BJ (cell line): ENCODE results near the gene ISY1. TPM values are rescaled to one million over a fixed set of nuclear protein-coding genes. Genes with fewer than 3 reads are reported as not detected.
A peak's percentile ranks its signal among the peaks of the same experiment; 100 is the strongest.

Experiments
- CTCF ChIA-PET: fragments of 350-600 bp; formaldehyde crosslinking; extraction: SDS; loops from one replicate; lab custom pipeline; 2021; ENCODE audit warnings: antibody characterized with exemption, inconsistent platforms; lab: Yijun Ruan, JAX
- POLR2A ChIA-PET: fragments of 300-600 bp; sonication (Branson Sonifier 250); formaldehyde crosslinking; extraction: SDS; loops from one replicate; lab custom pipeline; 2021; ENCODE audit warnings: antibody characterized with exemption; lab: Charles Lee
- DNase-seq: peaks from one replicate; pipeline ENCODE4 v3.0.0-alpha.2; 2011; ENCODE audit warnings: low read depth
- H3K27me3 ChIP-seq: 2 replicates; pipeline ENCODE4 v1.6.0; 2011; ENCODE audit warnings: low read length; ENCODE audit not compliant: control insufficient read depth, insufficient read depth
- H3K36me3 ChIP-seq: 2 replicates; pipeline ENCODE4 v1.5.1; 2011; ENCODE audit warnings: low read length; ENCODE audit not compliant: control insufficient read depth, insufficient read depth
- H3K4me3 ChIP-seq: 2 replicates; pipeline ENCODE4 v1.5.1; 2011; ENCODE audit warnings: low read depth, mild to moderate bottlenecking, control low read depth, low read length
- polyA plus RNA-seq: library from polyadenylated mRNA; depleted of rRNA; stranded (reverse); fragments of >200 nt; gene quantifications from 2 replicates; pipeline ENCODE4 v1.2.3, GENCODE V29; 2011
- TF ChIP-seq, protein P1 (sequence below): IDR thresholded peaks from 2 replicates; pipeline ENCODE4 v1.5.1; 2011; ENCODE audit warnings: low read depth, mild to moderate bottlenecking, control low read depth, inconsistent platforms, low read length, moderate library complexity; ENCODE audit not compliant: insufficient read depth

Gene ISY1
- polyA plus RNA-seq, 1 experiment = 34.2 TPM

DNA sequence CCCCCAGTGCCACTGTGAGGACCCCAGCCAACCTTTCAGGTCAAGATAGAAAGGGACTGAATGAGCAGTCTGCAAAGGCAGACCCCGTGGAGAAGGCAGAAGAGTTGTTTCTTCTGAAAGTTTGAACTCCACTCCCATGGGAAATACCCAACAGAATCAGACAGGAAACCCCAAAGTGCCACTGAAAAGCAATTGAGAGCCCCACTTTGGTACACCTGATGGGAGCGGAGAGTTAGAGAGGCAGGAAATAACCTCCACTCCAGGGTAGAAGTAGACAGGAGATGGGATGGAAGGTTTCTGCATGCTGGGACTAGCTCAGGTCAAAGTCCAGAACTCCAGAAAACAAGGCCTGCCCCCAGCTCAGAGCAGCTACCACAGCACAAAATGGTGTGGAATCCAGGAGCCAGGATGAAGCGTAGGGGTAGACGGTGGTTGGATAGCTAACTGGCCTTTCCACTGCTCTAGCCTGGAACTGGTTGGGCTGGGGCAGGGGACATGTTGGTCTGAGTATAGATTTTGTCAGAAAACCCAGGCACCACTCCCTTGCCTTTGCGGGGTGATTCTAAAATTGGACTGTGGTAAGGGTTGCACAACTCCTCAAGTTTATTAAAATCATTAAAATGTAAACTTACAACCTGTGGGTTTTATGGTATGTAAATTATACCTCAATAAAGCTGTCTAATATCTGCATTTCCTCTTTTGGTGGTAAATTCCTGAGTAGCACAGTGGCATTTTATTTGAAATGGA lies 37.4 kb downstream of the ISY1 start:
- H3K27me3 ChIP-seq = no peaks in the 10 kb centered on the region
- no peak overlapping the region for H3K4me3 ChIP-seq
- H3K36me3 ChIP-seq = peaks cover 2% of the 10 kb centered on the region
- ChIA-PET POLR2A (interaction anchor here (0.6 to 0.7 kb wide), 2 partner anchors 114 to 129 kb away, joined by 3 to 9 read pairs; no protein-coding TSS in a partner anchor), CTCF (interaction anchor here (0.6 to 2.1 kb wide), 6 partner anchors 30 to 153 kb away, joined by 3 to 4 read pairs (median 4); no protein-coding TSS in a partner anchor)
- TF ChIP-seq, protein P1, sequence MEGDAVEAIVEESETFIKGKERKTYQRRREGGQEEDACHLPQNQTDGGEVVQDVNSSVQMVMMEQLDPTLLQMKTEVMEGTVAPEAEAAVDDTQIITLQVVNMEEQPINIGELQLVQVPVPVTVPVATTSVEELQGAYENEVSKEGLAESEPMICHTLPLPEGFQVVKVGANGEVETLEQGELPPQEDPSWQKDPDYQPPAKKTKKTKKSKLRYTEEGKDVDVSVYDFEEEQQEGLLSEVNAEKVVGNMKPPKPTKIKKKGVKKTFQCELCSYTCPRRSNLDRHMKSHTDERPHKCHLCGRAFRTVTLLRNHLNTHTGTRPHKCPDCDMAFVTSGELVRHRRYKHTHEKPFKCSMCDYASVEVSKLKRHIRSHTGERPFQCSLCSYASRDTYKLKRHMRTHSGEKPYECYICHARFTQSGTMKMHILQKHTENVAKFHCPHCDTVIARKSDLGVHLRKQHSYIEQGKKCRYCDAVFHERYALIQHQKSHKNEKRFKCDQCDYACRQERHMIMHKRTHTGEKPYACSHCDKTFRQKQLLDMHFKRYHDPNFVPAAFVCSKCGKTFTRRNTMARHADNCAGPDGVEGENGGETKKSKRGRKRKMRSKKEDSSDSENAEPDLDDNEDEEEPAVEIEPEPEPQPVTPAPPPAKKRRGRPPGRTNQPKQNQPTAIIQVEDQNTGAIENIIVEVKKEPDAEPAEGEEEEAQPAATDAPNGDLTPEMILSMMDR = no peak
- DNase-seq = no peak

DNA sequence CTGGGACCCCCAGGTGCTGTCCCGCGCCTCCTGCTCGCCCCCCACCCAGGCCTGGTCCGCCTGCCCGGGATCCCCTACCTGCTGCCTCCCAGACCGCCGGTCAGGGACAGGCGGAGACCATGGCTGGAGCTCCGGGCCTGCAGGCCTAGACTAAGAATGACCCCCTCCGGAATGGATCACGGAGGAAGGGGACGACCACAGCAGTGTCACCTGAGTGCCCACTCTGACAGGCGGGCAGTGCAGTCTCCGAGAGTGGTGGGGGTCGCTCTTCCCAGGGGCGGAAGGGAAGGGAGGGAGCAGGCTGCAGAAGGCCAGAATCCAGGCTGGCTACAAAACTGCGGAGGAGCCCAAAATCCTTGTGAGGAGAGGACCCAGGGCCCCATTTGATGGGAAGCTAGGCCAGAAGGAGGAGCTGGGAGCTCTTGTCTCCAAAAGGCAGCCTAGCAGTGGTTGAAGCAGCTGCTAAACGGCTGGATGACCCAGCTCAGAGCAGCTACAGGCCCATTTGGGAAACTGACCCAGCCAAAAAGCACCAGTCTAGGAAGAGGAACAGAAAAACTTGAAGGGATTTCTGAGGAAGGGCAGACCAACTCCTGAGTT lies 38.4 kb downstream of the ISY1 start:
- Histone ChIP-seq H3K27me3 (no peaks in the 10 kb centered on the region), H3K36me3 (peaks cover 6% of the 10 kb centered on the region), H3K4me3 (no peak overlapping the region; the same call in 1 of the 2 replicates)
- ChIA-PET POLR2A (interaction anchor here (0.6 kb wide), 1 partner anchor 243 kb away, joined by 3 read pairs; the partner anchor contains the start of gene ACAD9), CTCF (interaction anchor here (0.6 to 2.1 kb wide), 6 partner anchors 22 to 152 kb away, joined by 3 to 4 read pairs (median 3); no protein-coding TSS in a partner anchor)
- DNase-seq = no peak
- TF ChIP-seq, protein P1 = no peak

DNA sequence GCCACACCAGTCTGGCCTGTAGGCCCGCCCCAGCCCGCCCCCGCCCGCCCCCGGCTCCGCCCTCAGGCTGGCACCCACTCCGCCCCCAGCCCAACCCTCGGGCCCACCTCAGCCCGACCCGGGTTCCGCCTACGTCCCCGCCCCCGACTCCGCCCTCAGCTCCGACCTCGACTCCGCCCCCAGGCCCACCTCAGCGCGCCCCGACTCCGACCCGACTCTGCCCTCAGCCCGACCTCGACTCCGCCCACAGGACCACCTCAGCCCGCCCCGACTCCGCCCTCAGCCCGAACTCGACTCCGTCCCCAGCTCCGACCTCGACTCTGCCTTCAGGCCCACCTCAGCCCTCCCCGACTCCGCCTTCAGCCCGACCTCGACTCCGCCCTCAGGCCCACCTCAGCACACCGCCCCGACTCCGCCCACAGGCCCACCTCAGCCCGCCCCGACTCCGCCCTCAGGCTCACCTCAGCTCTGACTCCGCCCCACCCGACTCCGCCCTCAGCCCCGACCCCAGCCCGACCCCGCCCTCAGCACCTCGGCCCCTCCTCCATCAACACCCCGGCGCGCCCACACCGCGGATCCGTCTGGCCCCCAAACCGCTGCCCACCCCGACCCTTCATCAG lies 39.0 kb downstream of the ISY1 start, which contains the start of gene RAB43:
Gene RAB43, minus strand, starts transcription at position 13 of the 620 bp plus-strand sequence. CDS start 315 bp downstream, outside the sequence.
- POLR2A ChIA-PET = interaction anchor here (0.5 to 0.6 kb wide), 2 partner anchors 66 to 123 kb away, joined by 4 to 5 read pairs; no protein-coding TSS in a partner anchor
- TF ChIP-seq, protein P1 = no peak
- no peak for DNase-seq
- CTCF ChIA-PET = interaction anchor here (0.6 to 2.1 kb wide), 4 partner anchors 23 to 152 kb away, joined by 3 to 8 read pairs (median 4); no protein-coding TSS in a partner anchor
- Histone ChIP-seq H3K27me3 (no peaks in the 10 kb centered on the region), H3K4me3 (peak within 1 kb of the TSS; percentile 69), H3K36me3 (peaks cover 6% of the 10 kb centered on the region)

DNA sequence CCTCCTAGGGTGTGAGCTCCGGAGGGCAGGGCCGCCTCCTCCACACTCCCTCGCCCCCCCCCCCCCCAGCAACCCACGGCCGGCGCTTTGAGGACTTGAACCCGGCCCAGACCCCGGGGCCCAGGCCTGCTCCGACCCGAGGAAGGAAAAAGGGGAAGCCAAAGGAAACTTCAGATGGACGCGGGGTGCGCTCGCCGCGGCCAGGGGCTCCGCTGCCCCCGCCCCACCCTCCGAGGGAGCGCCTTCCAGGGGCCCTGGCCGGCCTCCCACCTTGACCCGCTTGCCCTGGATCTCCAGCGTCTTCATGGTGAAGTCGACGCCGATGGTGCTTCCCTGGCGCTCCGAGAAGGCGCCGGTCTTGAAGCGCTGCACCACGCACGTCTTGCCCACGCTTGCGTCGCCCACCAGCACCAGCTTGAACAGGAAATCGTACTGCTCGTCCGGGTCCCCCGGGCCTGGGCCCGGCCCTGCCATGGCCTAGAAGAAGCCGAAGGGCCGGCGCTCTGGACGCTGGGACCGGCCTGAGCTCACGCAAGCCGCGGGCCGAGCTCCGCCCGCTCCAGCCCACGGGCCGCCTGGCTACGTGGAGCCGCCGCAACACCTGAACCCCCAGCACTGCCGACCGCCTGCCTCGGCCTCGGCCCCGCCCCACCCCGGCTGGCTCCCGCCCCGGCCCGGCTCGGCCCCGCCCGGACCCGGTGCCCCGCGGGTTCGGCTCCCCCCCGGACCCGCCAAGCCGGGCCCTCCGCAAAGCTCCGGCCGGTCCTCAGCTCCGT lies 39.7 kb downstream of the ISY1 start:
- TF ChIP-seq, protein P1 = no peak
- Histone ChIP-seq H3K36me3 (peaks cover 6% of the 10 kb centered on the region), H3K4me3 (peak overlapping the region; percentile 69), H3K27me3 (no peaks in the 10 kb centered on the region)
- POLR2A ChIA-PET = interaction anchor here (0.5 to 0.6 kb wide), 2 partner anchors 67 to 124 kb away, joined by 4 to 5 read pairs; no protein-coding TSS in a partner anchor
- CTCF ChIA-PET = interaction anchor here (1.9 to 2.1 kb wide), 2 partner anchors 68 to 151 kb away, joined by 8 to 9 read pairs; no protein-coding TSS in a partner anchor
- DNase-seq = no peak
